Mucosa of descending colon (tissue), 3 donors: ENCODE data around the gene KCNA10. TPM values are rescaled to one million over a fixed set of nuclear protein-coding genes. Genes with fewer than 3 reads are reported as not detected.
A peak's percentile ranks its signal among the peaks of the same experiment; 100 is the strongest.

Experiments used
- ATAC-seq: fragments of 200-7000 bp; cut with Tn5 transposase; one replicate; pipeline ENCODE4 v1.9.1; 2020; ENCODE audit warnings: mild to moderate bottlenecking, moderate library complexity
- DNase-seq, 3 donors: peaks; one replicate each; pipeline ENCODE4 v3.0.0-alpha.2; 2020
- H3K36me3 ChIP-seq: fragments of 200-600 bp; one replicate; pipeline ENCODE4 v1.8.0; 2021; ENCODE audit warnings: low read depth, mild to moderate bottlenecking
- H3K4me1 ChIP-seq: fragments of 200-600 bp; one replicate; pipeline ENCODE4 v1.8.0; 2021; ENCODE audit warnings: low read depth, mild to moderate bottlenecking
- H3K4me3 ChIP-seq: fragments of 200-600 bp; one replicate; pipeline ENCODE4 v1.8.0; 2021; ENCODE audit warnings: mild to moderate bottlenecking
- H3K9me3 ChIP-seq: fragments of 200-600 bp; one replicate; pipeline ENCODE4 v1.8.0; 2021; ENCODE audit warnings: mild to moderate bottlenecking
- CTCF ChIP-seq: fragments of 200-600 bp; IDR thresholded peaks from one replicate; pipeline ENCODE4 v1.8.0; 2022; ENCODE audit warnings: antibody characterized with exemption, mild to moderate bottlenecking
- intact Hi-C, 2 donors: fragments of 100-400 bp; cut with DNase I in 1 of 2; cut with micrococcal nuclease in 1 of 2; formaldehyde crosslinking; loops; one replicate each; pipeline versions ENCODE4 v1.11.0 to v1.11.1; 2022; cut with DNase I, micrococcal nuclease
- total RNA-seq, 3 donors: library from RNA; stranded (reverse); fragmentation: NEBNext Ultra II Directional in 2 of 3; extraction: Animal tissue kit (Norgen Biotek cat#: 25700) in 2 of 3; gene quantifications; one replicate each; pipeline versions ENCODE4 v1.2.1 to v1.2.4, GENCODE V29; 2021 to 2023
- donor health status: DM: no; HTN: no; CAD: no; lungs with moderate emphysema.
- donor health status: DM: no; HTN: no; CAD: no.
- donor health status: DM: no; HTN: yes; CAD: no.

Gene KCNA10
- total RNA-seq, 3 donors from 2014 or later = not detected

GRCh38 chr1:110477041-110477440 lies 41.9 kb downstream of the KCNA10 start:
- no peaks in the 10 kb centered on the region for H3K4me1 ChIP-seq
- no peak for TF ChIP-seq CTCF
- DNase-seq (no peak), ATAC-seq (peak; percentile 86)
- no peak overlapping the region for H3K4me3 ChIP-seq
- no peaks in the 10 kb centered on the region for H3K9me3 ChIP-seq
- H3K36me3 ChIP-seq = no peaks in the 10 kb centered on the region
- intact Hi-C loops = no loop called here

GRCh38 chr1:110476028-110476765 lies 42.8 kb downstream of the KCNA10 start:
- DNase-seq = no peak
- H3K4me1 ChIP-seq = no peaks in the 10 kb centered on the region

GRCh38 chr1:110475362-110476027 lies 43.5 kb downstream of the KCNA10 start:
- Histone ChIP-seq H3K4me1 (no peaks in the 10 kb centered on the region), H3K9me3 (no peaks in the 10 kb centered on the region), H3K4me3 (no peak overlapping the region), H3K36me3 (no peaks in the 10 kb centered on the region)
- intact Hi-C loops = no loop called here
- DNase-seq = no peak
- TF ChIP-seq CTCF = no peak
- no peak for ATAC-seq

More at GRCh38 chr1:110476028-110476765, 42.8 kb downstream of the KCNA10 start:
- Histone ChIP-seq H3K4me3 (no peak overlapping the region), H3K36me3 (no peaks in the 10 kb centered on the region), H3K9me3 (no peaks in the 10 kb centered on the region)
- intact Hi-C loops = no loop called here
- ATAC-seq = no peak
- no peak for TF ChIP-seq CTCF

- no peak for TF ChIP-seq CTCF
- no peak for DNase-seq
- Histone ChIP-seq H3K4me3 (no peak overlapping the region), H3K36me3 (no peaks in the 10 kb centered on the region), H3K4me1 (no peaks in the 10 kb centered on the region), H3K9me3 (no peaks in the 10 kb centered on the region)
- no peak for ATAC-seq
- intact Hi-C loops = no loop called here
These were observed 44.5 kb downstream of the KCNA10 start for GRCh38 chr1:110474444-110474843.

GRCh38 chr1:110472546-110472945 lies 46.4 kb downstream of the KCNA10 start:
- H3K4me1 ChIP-seq = no peaks in the 10 kb centered on the region
- H3K9me3 ChIP-seq = no peaks in the 10 kb centered on the region
- intact Hi-C loops = no loop called here
- ATAC-seq = no peak
- H3K36me3 ChIP-seq = no peaks in the 10 kb centered on the region
- DNase-seq = no peak
- H3K4me3 ChIP-seq = no peak overlapping the region
- no peak for TF ChIP-seq CTCF
